Transverse colon (tissue), 3 donors: ENCODE data around the gene LRRC8C.
"Not testable (repeated sequence)": the region's sequence is repeated elsewhere in the genome, so short reads cannot be mapped to it uniquely, and the experiment has no call there.

ENCODE experiments used
- CTCF ChIP-seq, 5 experiments: fragments of 200-600 bp in 3 of 5; fragments of 450-650 bp in 2 of 5; sonication (generic) in 3 of 5; IDR thresholded peaks; 1 replicate in 2 of 5; 2 replicates in 3 of 5; pipeline ENCODE4 v1.5.1; 2016 to 2017; ENCODE audit warnings: antibody characterized with exemption in 5 of 5, inconsistent platforms in 3 of 5, mild to moderate bottlenecking in 2 of 5, moderate library complexity in 1 of 5
- EP300 ChIP-seq: sonication (generic); formaldehyde crosslinking; IDR thresholded peaks from one replicate; pipeline ENCODE4 v1.6.1; 2017; ENCODE audit warnings: antibody characterized with exemption, low read depth
- POLR2A ChIP-seq: fragments of 450-650 bp; IDR thresholded peaks from one replicate; pipeline ENCODE4 v1.6.1; 2016; ENCODE audit warnings: antibody characterized with exemption, mild to moderate bottlenecking, moderate library complexity

GRCh38 chr1:89592861-89593302 lies 40.0 kb upstream of the LRRC8C start:
- not testable (repeated sequence) for TF ChIP-seq EP300; POLR2A; CTCF (IDR thresholded peaks at IDR 0.05)
